ENCODE results near the gene GPC6.

GRCh38 chr13:93521307-93521706 lies 294.7 kb downstream of the GPC6 start:
- TF ChIP-seq POLR2A (IDR thresholded peaks at IDR 0.05) (no peak), CTCF (IDR thresholded peaks at IDR 0.05) (no peak)

Data from vagina (tissue), 2 donors.